GM19043 (cell line): Measurements from ENCODE around the gene LRRC74B.

Source experiments
- ATAC-seq: cut with Tn5 transposase; IDR thresholded peaks from one replicate; pipeline ENCODE4 v1.9.1; 2021; ENCODE audit warnings: low read depth; ENCODE audit not compliant: unreplicated experiment

LRRC74B gene

DNA sequence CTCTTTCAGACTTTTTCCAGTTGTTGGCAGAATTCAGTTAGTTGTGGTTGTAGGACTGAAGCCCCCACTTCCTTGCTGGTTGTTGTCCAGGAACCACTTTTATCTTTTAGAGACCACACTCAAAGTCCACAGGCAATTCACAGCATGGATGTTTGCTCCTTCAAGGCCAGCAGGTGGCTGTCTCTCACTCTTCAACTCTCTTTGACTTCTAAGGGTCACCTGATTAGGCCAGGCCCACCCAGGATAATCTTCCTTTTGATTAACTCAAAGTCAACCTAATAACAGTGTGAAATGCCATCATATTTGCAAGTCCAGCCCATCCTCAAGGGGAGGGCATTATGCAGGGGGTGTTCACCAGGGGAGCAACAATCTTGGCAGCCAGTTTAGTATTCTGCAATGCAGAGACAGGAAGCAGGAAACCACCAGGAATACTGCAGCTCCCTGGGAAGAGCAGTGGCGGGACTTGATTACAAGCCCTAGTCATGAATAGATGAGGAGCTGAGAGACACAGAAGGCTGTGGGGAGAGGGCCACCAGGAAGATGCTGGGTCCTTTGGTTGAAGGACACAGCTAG is 52.4 kb downstream of the LRRC74B start:
- no peak for ATAC-seq

DNA sequence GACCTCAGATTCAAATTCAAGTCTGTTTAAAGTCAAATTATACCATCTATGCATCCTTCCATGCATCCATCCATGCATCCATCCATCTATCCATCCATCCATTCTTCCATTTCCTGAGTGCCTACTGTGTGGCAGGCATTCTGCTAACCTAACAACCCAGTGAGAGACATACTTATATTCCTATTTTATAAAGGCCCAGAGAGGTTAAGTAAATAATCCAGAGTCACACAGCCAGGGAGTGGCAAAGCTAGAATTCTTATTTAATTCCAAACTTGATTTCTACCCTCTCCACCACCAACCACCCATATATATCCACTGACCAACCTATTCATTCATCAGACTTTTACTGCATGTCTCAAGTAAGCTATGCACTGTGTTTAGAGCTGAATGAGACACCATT is 53.8 kb downstream of the LRRC74B start:
- ATAC-seq = no peak

- no peak for ATAC-seq
Observed at GRCh38 chr22:21100149-21101032, 54.6 kb downstream of the LRRC74B start.

- ATAC-seq = no peak
Observed at GRCh38 chr22:21101877-21102638, 56.3 kb downstream of the LRRC74B start.

GRCh38 chr22:21102659-21103267 is 57.0 kb downstream of the LRRC74B start:
- no peak for ATAC-seq

- ATAC-seq = no peak
Observed at GRCh38 chr22:21103633-21104032, 57.9 kb downstream of the LRRC74B start.

GRCh38 chr22:21104126-21104691 is 58.5 kb downstream of the LRRC74B start:
- no peak for ATAC-seq

GRCh38 chr22:21105294-21105693 is 59.5 kb downstream of the LRRC74B start:
- no peak for ATAC-seq

DNA sequence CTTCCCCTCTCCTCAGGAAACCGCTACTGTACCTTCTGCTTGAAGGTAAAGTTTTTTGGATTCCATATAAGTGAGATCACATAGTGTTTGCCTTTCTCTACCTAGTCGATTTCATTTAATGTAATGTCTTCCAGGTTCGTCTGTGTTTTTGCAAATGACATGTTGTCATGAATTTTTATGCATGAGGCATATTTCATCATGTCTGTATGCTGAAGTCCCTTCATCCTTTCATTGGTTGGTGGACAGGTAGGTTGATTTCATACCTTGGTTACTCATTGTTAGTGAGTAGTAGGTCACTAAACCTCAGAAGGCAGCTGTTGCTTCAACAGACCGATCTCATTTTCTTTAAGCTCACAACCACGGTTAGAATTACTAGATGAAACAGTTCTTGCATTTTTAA is 60.3 kb downstream of the LRRC74B start:
- ATAC-seq = no peak

GRCh38 chr22:21108379-21109115 is 62.8 kb downstream of the LRRC74B start:
- no peak for ATAC-seq
